ENCODE data around the gene PC.
"Not testable (repeated sequence)": the region's sequence is repeated elsewhere in the genome, so short reads cannot be mapped to it uniquely, and the experiment has no call there.

The PC gene, protein sequence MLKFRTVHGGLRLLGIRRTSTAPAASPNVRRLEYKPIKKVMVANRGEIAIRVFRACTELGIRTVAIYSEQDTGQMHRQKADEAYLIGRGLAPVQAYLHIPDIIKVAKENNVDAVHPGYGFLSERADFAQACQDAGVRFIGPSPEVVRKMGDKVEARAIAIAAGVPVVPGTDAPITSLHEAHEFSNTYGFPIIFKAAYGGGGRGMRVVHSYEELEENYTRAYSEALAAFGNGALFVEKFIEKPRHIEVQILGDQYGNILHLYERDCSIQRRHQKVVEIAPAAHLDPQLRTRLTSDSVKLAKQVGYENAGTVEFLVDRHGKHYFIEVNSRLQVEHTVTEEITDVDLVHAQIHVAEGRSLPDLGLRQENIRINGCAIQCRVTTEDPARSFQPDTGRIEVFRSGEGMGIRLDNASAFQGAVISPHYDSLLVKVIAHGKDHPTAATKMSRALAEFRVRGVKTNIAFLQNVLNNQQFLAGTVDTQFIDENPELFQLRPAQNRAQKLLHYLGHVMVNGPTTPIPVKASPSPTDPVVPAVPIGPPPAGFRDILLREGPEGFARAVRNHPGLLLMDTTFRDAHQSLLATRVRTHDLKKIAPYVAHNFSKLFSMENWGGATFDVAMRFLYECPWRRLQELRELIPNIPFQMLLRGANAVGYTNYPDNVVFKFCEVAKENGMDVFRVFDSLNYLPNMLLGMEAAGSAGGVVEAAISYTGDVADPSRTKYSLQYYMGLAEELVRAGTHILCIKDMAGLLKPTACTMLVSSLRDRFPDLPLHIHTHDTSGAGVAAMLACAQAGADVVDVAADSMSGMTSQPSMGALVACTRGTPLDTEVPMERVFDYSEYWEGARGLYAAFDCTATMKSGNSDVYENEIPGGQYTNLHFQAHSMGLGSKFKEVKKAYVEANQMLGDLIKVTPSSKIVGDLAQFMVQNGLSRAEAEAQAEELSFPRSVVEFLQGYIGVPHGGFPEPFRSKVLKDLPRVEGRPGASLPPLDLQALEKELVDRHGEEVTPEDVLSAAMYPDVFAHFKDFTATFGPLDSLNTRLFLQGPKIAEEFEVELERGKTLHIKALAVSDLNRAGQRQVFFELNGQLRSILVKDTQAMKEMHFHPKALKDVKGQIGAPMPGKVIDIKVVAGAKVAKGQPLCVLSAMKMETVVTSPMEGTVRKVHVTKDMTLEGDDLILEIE

GRCh38 chr11:66958232-66958955, at the start of gene PC:
TSS of gene PC (minus strand) at chr11:66958383. CDS start at chr11:66872159, 86,224 bp downstream.
- in situ Hi-C loops (cut with MboI; ENCODE audit: low sequenced_read_pairs) = no loop called here

DNA sequence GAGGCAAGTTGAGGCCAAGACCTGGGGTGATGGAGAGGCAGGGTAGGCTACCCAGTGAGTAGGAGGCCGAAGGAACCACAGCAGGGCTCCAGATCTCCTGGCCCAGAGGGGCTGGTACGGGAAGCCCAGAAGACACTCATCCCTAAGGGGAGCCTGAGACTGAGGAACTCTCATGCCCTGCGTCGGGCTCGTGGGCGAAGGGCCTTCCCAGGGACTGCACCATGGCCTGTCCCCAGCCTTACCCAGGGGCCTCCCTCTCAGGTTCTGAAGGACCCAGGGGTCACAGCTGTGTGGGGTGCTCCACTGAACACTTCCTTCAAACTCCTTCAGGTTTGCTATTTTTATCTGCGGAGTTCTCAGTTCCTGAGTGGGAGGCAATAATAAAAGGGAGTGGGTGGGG, 48.9 kb upstream of the PC start:
- in situ Hi-C loops (cut with MboI; ENCODE audit: low sequenced_read_pairs) = no loop called here

GRCh38 chr11:67006029-67006884, 48.1 kb upstream of the PC start:
- in situ Hi-C loops (cut with MboI; ENCODE audit: low sequenced_read_pairs) = no loop called here

- in situ Hi-C loops (cut with MboI; ENCODE audit: low sequenced_read_pairs) = not testable (repeated sequence)
Measured at GRCh38 chr11:67005200-67005599, 47.0 kb upstream of the PC start.

DNA sequence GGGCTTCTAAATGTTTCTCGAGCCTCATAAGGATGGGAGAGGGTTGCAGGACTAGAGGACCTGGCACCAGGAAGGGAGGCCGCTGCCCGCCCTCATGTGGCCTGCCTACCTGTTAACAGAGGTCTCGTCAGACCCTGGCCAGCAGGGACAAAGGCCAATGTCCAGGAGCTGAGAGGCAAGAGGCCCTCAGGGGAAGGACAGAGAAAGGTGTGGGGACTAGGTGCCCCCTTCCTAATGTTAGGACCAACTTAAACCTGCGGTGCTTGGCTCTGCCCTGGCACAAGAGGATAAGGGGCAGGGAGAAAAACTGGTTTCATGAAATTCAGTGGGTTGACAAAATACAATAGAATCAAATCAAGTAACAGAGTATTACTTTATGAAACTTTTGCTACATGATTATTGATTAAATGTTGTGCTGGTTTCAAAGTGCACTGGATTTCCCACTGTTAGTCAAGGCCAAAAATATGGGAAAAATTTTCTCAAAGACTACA, 44.8 kb upstream of the PC start:
- in situ Hi-C loops (cut with MboI; ENCODE audit: low sequenced_read_pairs) = no loop called here

DNA sequence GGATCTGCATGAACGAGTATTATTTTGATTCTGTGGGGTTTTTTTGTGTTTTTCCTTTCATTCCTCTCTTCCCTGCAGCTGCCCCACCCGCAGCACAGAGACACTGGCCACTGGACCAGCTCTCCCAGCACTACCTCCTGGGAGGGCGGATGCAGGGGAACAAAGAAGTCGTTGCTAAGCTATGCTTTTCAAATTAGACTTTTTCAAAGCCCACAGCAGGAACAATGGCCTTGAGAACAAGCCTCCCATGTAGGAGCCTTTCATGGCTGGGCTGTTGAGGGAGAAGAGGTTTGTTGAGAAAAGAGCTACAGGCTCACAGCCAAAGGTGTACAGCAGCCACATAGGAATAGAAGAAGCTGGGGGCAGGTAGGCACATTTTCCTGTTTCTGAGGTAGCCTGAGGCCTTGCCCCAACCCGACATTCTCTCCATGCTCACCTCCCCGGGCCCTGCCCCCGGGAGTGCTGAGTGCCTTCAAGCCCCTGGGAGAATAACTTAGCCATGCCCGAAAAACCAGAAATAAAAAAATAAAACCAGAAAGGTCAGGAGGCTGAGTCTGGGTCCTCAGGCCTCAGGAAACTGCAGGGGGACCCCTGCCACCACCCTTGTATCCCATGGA, 44.2 kb upstream of the PC start:
- in situ Hi-C loops (cut with MboI; ENCODE audit: low sequenced_read_pairs) = no loop called here

DNA sequence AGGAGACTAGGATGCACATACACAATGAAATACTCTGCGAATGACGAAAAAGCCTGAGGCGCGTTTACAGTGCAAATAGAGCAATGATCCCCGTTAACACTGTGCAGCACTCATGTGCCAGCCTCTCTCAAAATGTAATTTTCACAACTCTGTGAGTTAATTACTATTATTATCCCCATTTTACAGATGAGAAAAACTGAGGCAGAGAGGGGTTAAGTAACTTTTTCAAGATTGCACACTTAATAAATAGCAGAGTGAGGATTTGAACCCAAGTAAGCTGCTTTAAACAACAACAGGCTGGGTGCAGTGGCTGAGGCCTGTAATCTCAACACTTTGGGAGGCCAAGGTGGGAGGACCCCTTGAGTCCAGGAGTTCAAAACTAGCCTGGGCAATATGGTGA, 43.1 kb upstream of the PC start:
- in situ Hi-C loops (cut with MboI; ENCODE audit: low sequenced_read_pairs) = no loop called here

DNA sequence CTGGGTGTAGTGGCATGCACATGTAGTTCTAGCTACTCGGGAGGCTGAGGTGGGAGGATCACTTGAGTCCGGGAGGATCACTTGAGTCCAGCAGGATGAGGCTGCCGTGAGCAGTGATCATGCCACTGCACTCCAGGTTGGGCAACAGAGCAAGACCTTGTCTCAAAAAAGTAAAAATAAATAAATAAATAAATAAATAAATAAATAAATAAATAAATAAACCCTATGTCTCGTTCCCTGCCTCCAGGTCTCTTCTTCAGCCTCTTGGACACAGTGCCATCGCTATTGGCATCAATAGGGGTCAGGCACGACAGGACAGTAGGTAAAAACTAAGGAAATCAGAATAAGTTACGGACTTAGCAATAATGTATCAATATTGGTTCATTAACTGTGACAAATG, 41.4 kb upstream of the PC start:
- in situ Hi-C loops (cut with MboI; ENCODE audit: low sequenced_read_pairs) = no loop called here

DNA sequence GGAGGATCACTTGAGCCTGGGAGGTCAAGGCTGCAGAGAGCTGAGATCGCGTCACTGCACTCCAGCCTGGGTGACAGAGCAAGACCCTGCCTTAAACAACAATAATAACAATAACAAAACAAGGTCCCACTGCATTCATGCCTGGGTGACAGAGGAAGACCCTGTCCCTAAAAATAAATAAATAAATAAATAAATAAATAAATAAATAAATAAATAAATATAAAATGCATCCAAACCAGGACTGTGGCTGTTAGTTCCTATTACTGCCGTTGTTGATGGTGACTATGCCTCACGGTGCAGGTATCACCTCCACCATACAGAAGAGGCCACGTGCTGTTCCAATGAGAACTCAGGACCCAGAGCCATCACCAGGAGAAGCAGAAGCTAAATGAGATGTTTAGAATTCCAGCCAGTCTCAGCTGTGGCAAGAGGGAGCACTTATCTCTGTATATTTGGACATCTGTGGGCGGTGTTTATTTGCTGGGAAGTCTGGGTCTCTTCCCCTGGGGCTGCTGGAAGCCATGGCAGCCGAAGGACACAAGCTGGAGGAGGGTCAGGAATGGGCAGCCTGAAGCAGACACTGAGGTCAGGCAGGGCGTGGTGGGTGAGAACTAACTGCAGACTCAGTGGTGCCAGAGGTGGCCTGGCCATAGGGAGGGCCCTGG, 38.6 kb upstream of the PC start:
- in situ Hi-C loops (cut with MboI; ENCODE audit: low sequenced_read_pairs) = no loop called here

- in situ Hi-C loops (cut with MboI; ENCODE audit: low sequenced_read_pairs) = no loop called here
Measured at GRCh38 chr11:66992041-66992440, 33.9 kb upstream of the PC start.

GRCh38 chr11:66989360-66989759, 31.2 kb upstream of the PC start:
- in situ Hi-C loops (cut with MboI; ENCODE audit: low sequenced_read_pairs) = not testable (repeated sequence)

DNA sequence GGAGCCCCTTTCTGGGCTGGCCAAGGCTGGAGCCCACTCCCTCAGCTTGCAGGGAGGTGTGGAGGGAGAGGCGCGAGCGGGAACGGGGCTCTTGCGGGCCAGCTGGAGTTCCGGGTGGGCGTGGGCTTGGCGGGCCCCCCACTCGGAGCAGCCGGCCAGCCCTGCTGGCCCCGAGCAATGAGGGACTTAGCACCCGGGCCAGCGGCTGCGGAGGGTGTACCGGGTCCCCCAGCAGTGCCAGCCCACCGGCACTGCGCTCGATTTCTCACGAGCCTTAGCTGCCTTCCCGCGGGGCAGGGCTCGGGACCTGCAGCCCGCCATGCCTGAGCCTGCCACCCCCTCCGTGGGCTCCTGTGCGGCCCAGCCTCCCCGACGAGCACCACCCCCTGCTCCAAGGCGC, 30.6 kb upstream of the PC start:
- in situ Hi-C loops (cut with MboI; ENCODE audit: low sequenced_read_pairs) = not testable (repeated sequence)

GRCh38 chr11:66987924-66988637, 29.9 kb upstream of the PC start:
- in situ Hi-C loops (cut with MboI; ENCODE audit: low sequenced_read_pairs) = no loop called here

- in situ Hi-C loops (cut with MboI; ENCODE audit: low sequenced_read_pairs) = no loop called here
Measured at GRCh38 chr11:66987158-66987620, 29.0 kb upstream of the PC start.

DNA sequence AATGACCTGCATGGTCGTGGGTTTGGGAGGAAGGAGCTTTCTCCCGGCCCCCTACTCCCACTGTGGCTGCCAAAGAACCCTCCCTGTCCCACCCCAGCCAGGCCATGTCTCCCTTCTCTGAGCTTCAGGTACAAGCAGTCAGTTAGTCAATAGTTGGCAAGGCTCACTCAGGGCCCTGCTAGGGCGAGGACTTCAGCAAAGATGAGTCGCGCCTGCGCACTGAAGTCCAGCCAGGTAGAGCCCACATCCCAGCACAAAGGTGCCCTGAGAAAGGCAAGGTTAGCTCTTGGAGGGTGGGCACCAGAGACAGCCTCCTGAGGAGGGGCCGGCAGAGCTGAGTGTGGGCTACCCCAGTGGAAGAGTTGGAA, 28.0 kb upstream of the PC start:
- in situ Hi-C loops (cut with MboI; ENCODE audit: low sequenced_read_pairs) = no loop called here

GRCh38 chr11:66985508-66986177, 27.5 kb upstream of the PC start:
- in situ Hi-C loops (cut with MboI; ENCODE audit: low sequenced_read_pairs) = no loop called here

DNA sequence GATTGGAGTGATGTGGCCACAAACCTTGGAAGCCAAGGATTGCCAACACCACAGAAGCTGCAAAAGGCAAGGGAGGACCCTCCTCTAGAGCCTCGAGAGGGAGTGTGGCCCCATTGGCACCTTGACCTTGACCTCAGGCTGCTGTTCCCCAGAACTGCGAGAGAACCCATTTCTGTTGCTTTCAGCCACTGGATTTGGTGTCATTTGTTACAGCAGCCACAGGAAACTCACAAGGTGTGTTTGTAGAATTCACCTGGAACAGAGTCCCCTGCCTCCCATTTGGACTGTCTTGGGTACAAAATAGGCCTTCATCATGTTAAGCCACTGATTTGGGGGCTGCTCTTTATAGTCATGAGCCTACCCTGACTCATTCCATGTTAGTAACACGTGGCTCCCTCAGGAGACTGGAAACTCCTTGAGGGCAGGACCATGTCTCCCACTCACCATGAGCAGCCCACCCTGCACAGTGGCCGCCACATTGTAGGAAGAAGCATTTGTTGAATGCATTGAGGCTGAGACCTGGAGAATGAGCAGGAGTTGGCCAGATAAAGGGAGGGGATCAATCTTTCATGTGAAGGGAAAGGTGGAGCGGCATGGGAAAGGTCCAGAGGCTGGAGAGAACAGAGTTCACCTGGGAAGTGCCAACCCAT, 25.2 kb upstream of the PC start:
- in situ Hi-C loops (cut with MboI; ENCODE audit: low sequenced_read_pairs) = no loop called here

Measured in HL-60/S4 (cell line).